HFFc6 (cell line): ENCODE data around the gene CCDC142. TPM values are rescaled to one million over a fixed set of nuclear protein-coding genes. Genes with fewer than 3 reads are reported as not detected.
A peak's percentile ranks its signal among the peaks of the same experiment; 100 is the strongest.

Experiments used
- DNase-seq: peaks from one replicate; pipeline ENCODE4 v3.0.0-alpha.2; 2018
- H3K27ac Mint-ChIP-seq: 2 replicates; pipeline ENCODE4 v1.8.0; 2020; ENCODE audit warnings: mild to moderate bottlenecking, mixed read lengths
- H3K27me3 Mint-ChIP-seq: 2 replicates; pipeline ENCODE4 v1.8.0; 2021; ENCODE audit warnings: mild to moderate bottlenecking, moderate library complexity, mixed read lengths; ENCODE audit not compliant: insufficient read depth
- H3K36me3 Mint-ChIP-seq: 2 replicates; pipeline ENCODE4 v1.8.0; 2021; ENCODE audit warnings: low read depth, mixed read lengths
- H3K4me1 Mint-ChIP-seq: 2 replicates; pipeline ENCODE4 v1.8.0; 2020; ENCODE audit warnings: low read depth, mixed read lengths
- H3K4me3 Mint-ChIP-seq: 2 replicates; pipeline ENCODE4 v1.8.0; 2020; ENCODE audit warnings: mild to moderate bottlenecking, moderate library complexity, mixed read lengths
- H3K9me3 Mint-ChIP-seq: 2 replicates; pipeline ENCODE4 v1.8.0; 2020; ENCODE audit warnings: mild to moderate bottlenecking, mixed read lengths
- CTCF ChIP-seq: fragments of 200-600 bp; sonication (generic); IDR thresholded peaks from 2 replicates; pipeline ENCODE4 v1.5.0; 2021; ENCODE audit warnings: antibody characterized with exemption, mild to moderate bottlenecking
- long read RNA-seq: library from polyadenylated mRNA; unstranded; transcript quantifications from one replicate; pipeline ENCODE4 v2.0.0, GENCODE V29; 2019
- total RNA-seq, 6 experiments: library from RNA; stranded (reverse); fragmentation: NEBNext Ultra II Directional; extraction: Animal tissue kit (Norgen Biotek cat#: 25700); gene quantifications; 2 replicates in 1 of 6; 3 replicates in 5 of 6; pipeline ENCODE4 v1.2.3, GENCODE V29; 2021

The CCDC142 gene
- total RNA-seq: 10 to 100 TPM in 4 of 6 experiments, 1 to 10 TPM in 2; 8.5 to 11.1 (median 10.2) TPM
- long read RNA-seq, partial matches to known transcripts: 1 of 2 reads
- long read RNA-seq, other reads (novel, unspliced or antisense): 1 of 2 reads

GRCh38 chr2:74482801-74483674 is at the start of gene CCDC142, which contains the start of gene TTC31:
Gene CCDC142 (minus strand): TSS chr2:74482998. CDS start chr2:74482837, 161 bp downstream.
Gene TTC31 (plus strand): TSS chr2:74483081. CDS start chr2:74483096, 15 bp downstream.
- Mint-ChIP-seq H3K27ac (peak within 1 kb of the TSS; percentile 89), H3K27me3 (peaks cover 1% of the 10 kb centered on the region; the same call in 1 of the 2 replicates), H3K9me3 (no peaks in the 10 kb centered on the region), H3K4me1 (peaks cover 36% of the 10 kb centered on the region), H3K36me3 (peaks cover 19% of the 10 kb centered on the region), H3K4me3 (peak within 1 kb of the TSS; percentile 94)
- peak; percentile 90 for TF ChIP-seq CTCF
- peak; percentile 93 for DNase-seq

- DNase-seq: peak; percentile 55
- H3K36me3 Mint-ChIP-seq: peaks cover 23% of the 10 kb centered on the region
- H3K27me3 Mint-ChIP-seq: peaks cover 4% of the 10 kb centered on the region
- peak overlapping the region; percentile 74 for H3K27ac Mint-ChIP-seq
- H3K4me1 Mint-ChIP-seq: peaks cover 43% of the 10 kb centered on the region
- peak; percentile 74 for TF ChIP-seq CTCF
- peak overlapping the region; percentile 100 for H3K4me3 Mint-ChIP-seq
- no peaks in the 10 kb centered on the region for H3K9me3 Mint-ChIP-seq
These were observed 49.4 kb upstream of the CCDC142 start for GRCh38 chr2:74532222-74532621.

- Mint-ChIP-seq H3K27me3 (peaks cover 4% of the 10 kb centered on the region), H3K36me3 (peaks cover 29% of the 10 kb centered on the region), H3K27ac (peak overlapping the region; percentile 74), H3K4me1 (peaks cover 37% of the 10 kb centered on the region), H3K9me3 (no peaks in the 10 kb centered on the region), H3K4me3 (peak overlapping the region; percentile 100)
- no peak for DNase-seq
- no peak for TF ChIP-seq CTCF
These were observed 48.9 kb upstream of the CCDC142 start for GRCh38 chr2:74531666-74532065.

GRCh38 chr2:74530239-74531187 is 47.7 kb upstream of the CCDC142 start:
- peak; percentile 54 for DNase-seq
- Mint-ChIP-seq H3K27me3 (peaks cover 4% of the 10 kb centered on the region), H3K36me3 (peaks cover 39% of the 10 kb centered on the region), H3K27ac (peak overlapping the region; percentile 74), H3K9me3 (no peaks in the 10 kb centered on the region), H3K4me3 (peak overlapping the region; percentile 100), H3K4me1 (peaks cover 37% of the 10 kb centered on the region)
- TF ChIP-seq CTCF: no peak
